Stimulated activated CD4-positive, alpha-beta T cell treated with anti-CD3 and anti-CD28 coated beads, Interleukin-2, amount 100 ng/mL, for 24 hours (primary cell): ENCODE measurements around the gene ST6GAL1.
A peak's percentile ranks its signal among the peaks of the same experiment; 100 is the strongest.

Source experiments
- DNase-seq, 2 donors: peaks; one replicate each; pipeline ENCODE4 v3.0.0-alpha.2; 2020

Gene ST6GAL1

DNA sequence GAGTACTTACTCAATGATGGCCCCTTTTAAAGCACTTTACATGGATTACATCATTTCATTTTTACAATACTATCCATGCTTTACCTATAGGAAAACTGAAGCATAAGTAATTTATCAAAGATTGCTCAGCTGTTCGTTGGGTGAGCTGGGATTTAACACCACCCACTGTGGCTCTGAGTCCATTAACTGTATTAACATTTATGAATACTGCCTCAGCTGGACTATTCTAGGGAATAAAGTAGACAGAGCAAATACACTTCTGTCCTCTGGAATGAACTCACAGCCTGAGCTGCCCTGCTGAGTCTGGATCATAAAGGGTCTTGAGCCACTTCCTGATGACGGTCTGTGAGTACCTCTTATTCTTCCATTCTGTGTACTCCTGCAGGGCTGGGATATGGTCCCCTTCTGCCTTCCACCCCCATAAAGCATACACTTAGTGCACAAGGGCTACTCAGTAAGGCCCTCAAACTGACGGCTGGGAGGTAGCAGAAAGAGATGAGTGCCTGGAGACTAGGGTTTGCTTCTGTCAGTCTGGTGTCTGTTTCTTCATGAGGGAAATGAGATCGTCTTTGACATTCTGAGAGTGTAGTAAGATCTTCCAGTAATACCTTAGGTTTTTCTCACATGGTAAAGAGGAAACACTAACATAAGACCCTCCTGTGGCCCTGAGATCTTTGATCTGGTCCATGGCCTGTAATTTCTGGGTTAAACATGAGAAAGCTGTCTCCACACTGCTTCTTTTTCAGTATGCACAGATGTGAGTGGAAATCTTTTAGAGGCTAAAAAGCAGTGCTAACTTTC, 12.6 kb upstream of the ST6GAL1 start:
- no peak for DNase-seq

DNA sequence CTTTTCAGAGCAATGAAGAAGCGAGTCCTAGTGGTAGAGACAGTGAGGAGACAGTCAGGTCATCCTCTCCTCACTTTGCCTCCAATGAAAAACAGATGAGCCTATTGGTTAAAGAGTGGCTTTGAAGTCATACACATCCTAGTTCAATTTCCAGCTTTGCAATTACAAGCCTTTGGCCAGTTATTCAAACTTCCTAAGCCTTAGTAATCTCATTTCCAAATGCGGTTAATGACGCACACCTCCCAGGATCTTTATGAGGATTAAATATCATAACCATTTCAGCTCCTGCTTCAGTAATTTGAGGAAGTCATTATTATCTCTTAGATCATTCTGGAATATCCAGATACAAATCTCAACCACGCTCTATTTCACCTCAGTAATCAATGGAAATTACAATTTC, 10.0 kb upstream of the ST6GAL1 start:
- DNase-seq: no peak

GRCh38 chr3:186920796-186921195, 9.5 kb upstream of the ST6GAL1 start:
- no peak for DNase-seq

DNA sequence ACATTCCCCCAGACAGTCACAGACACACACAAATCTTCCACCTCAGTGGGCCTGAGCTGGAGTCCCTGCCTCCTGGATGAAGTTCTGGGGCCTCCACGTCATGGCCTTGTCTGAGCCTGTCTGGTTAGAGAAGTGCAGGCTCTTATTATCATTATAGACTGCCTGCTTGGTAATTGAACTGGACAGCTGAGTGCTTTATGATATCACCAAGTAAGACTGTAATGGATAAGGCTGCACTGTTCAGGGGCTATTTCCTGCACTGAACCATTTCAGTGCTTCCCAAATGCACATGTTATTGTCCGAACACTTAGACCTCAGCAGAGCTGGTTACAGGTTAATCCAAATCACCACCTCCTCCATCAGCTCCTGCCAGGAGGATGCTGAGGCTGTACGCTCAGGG, 8.7 kb upstream of the ST6GAL1 start:
- no peak for DNase-seq

GRCh38 chr3:186922224-186922623, 8.1 kb upstream of the ST6GAL1 start:
- no peak for DNase-seq

- DNase-seq: no peak
Measured at GRCh38 chr3:186922790-186923189, 7.5 kb upstream of the ST6GAL1 start.

GRCh38 chr3:186923241-186923640, 7.1 kb upstream of the ST6GAL1 start:
- DNase-seq: no peak

- DNase-seq: no peak
Measured at GRCh38 chr3:186925826-186926225, 4.5 kb upstream of the ST6GAL1 start.

DNA sequence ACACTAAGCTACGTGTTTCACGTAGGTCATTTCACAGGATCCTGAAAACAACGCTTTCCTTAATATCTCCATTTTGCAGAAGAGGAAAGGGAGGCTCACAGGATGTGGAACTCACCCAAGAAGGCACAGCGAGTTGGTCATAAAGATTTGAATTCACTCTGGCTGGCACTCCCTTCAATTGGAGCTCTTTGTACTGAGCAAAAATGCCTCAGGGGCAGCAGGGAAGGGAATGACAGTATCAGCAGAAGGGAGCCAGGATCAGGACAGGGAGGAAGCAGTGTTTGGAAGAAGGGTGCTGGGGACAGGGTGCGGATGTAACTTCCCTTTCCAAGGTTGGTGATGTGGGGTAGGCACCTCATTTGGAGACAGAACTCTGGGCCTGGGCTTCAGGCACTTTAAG, 1.1 kb upstream of the ST6GAL1 start:
- no peak for DNase-seq

DNA sequence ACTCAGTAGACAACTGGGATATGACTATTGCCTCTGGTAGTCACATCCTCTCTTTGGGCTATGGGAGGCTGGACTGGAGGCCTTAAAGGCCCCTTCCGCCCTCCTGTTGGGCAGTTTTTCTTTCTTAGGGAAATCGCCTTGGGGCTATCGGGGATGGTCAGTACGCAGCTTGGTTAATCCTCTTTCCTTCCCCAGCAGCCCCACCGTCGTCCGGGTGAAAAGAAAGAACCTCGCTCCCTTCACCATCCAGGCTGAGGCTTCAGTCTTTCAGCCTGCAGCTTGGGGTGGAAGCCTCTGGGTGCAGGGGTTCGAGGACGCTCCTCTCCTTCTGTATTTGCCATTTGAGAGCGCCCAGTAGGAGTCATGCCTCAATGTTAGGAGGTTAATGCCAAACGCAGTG, 641 bp upstream of the ST6GAL1 start:
- no peak for DNase-seq

- DNase-seq: peak; percentile 62 to 67
Measured at GRCh38 chr3:186930641-186931531, 560 bp downstream of the ST6GAL1 start.

DNA sequence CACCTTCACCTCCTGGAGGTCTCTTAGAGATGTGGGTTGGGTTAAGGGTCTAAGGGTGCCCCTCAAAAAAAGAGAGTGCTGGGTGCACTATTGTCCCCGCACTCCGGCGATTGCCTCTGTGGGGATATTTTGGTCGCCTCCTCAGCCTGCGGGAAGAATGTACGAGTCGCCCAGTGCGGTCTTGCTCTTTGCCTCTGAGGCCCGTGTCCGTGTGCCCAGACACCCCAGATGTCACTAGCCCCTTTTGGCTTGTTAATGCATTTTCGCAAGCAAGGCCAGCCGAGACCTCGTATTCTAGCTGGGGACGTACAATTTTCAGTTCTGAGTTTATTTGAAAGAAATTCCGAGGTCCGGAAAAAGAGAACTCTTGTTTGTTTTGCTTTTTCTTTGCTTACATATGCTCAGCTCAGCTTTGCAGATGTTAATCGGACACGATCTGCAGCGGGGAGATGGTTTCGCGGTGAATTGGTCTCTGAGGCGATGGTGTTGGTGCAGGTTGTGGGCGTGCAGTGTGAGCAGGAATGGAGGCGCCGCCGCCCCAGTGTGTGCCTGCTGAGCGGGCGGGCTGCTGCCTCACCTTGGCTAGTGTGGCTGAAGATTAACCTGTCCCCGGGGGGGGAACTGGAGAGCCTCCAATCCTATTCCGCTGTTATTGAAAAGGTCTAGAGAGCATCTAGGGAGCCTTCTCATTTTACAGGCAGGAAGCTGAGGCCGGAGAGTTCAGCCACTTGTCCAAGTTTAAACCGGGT, 1.4 kb downstream of the ST6GAL1 start:
- peak; percentile 76 for DNase-seq

GRCh38 chr3:186932281-186933181, 2.2 kb downstream of the ST6GAL1 start:
- no peak for DNase-seq

- no peak for DNase-seq
Measured at GRCh38 chr3:186933816-186934215, 3.5 kb downstream of the ST6GAL1 start.

DNA sequence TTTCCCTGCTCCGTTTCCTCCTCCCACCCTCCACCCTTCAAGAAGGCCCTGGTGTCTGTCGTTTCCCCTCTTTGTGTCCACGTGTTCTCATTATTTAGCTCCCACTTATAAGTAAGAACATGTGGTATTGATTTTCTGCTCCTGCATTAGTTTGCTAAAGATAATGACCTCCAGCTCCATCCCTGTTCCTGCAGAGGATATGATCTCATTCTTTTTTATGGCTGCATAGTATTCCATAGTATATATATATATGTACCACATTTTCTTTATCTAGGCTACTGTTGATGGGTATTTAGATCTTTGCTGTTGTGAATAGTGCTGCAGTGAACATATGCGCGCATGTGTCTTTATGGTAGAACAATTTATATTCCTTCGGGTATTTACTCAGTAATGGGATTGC, 4.8 kb downstream of the ST6GAL1 start:
- no peak for DNase-seq

GRCh38 chr3:186937017-186937875, 6.9 kb downstream of the ST6GAL1 start:
- DNase-seq: no peak

DNA sequence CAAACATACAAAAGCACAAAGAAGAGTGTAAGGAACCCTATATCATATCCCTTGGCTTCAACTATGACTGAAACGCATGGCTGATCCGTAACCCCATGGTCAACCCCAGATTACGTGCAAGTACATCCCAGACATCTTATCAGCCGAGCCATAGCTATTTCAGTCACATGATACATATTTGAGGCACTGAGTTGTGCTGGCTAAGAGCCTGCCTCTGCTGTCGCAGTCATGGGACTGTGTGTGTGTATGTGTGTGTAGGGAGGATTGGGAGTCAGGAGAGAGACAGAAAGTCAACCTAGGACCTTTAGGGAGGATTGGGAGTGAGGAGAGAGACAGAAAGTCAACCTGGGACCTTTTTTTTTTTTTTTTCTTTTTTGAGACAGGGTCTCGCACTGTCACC, 8.4 kb downstream of the ST6GAL1 start:
- no peak for DNase-seq

DNA sequence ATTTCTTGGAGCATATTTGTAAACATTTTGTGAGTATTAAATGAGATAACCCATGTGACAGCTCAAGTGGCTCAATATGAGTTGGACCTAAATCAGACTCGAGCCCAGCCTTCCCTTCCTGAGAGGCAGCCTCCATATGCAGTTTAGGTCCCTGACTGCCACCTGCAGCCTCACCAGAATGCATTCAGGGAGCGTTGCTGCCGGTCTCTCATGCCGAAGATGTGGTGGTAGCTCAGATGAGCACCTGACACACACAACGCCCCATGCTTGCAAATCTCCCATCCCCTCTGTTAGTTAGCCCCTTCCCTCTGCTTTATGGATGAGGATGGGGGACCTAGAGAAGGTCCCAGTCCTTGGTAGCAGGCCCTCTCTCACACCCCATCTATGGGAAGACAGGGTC, 9.2 kb downstream of the ST6GAL1 start:
- DNase-seq: no peak

DNA sequence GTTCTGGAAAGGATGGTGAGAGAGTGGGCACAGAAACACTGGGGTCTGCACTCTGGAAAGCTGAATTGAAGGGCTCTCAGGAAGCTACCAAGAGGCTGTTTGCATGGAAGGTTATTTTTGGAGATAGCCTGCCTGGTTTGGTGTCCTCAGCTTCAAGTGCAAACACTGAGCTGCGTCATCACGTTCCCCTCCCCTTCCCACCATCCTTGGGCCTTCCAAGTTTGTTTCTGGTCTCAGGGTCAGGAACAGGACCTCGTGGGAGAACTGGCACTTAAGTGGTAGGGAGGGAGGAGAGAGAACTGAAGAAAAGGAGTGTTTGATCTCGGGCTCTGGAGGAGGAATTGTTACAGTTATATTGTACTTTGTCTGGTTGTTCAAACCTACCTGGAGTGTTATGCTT, 10.6 kb downstream of the ST6GAL1 start:
- no peak for DNase-seq

- no peak for DNase-seq
Measured at GRCh38 chr3:186942168-186942567, 11.8 kb downstream of the ST6GAL1 start.

DNA sequence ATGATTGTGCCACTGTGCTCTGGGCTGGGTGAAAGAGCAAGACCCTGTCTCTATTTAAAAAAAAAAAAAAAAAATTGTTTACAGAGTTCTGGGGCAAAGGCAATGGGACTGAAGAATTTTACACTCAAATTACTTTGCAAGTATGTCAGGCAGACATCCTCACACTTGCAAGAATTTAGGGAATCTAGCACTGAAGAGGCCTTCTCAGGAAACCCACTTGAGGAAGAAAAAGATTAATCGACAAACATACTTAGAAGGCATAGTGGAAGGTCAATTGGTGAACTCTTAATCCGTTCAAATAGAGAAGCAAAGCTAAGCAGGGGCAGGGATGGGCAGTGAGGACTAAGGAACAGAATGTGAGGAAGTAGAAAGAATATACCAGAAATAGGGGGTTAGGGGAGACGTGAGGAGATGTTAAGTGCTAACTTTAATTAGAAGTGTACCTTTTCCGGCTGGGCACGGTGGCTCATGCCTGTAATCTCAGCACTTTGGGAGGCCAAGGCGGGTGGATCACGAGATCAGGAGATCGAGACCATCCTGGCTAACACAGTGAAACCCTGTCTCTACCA, 15.0 kb downstream of the ST6GAL1 start:
- DNase-seq: no peak
